Stimulated activated naive CD8-positive, alpha-beta T cell treated with anti-CD3 and anti-CD28 coated beads, Interleukin-15, Interleukin-2, amounts not matched to agents 100 U/mL and 50 U/mL, for 24 hours (primary cell): ENCODE measurements around the gene SAA4.
"Not testable (repeated sequence)": the region's sequence is repeated elsewhere in the genome, so short reads cannot be mapped to it uniquely, and the experiment has no call there.

Source experiments
- ATAC-seq: fragments of 150-1000 bp; cut with Tn5 transposase; one replicate; pipeline ENCODE4 v1.10.0; 2021
- DNase-seq: peaks from one replicate; pipeline ENCODE4 v3.0.0; 2021

The SAA4 gene

GRCh38 chr11:18246379-18247190 lies 10.0 kb upstream of the SAA4 start:
- peak; percentile 12 for DNase-seq
- peak; percentile 73 for ATAC-seq

- no peak for DNase-seq
- no peak for ATAC-seq
Observed at GRCh38 chr11:18245396-18245795, 8.8 kb upstream of the SAA4 start.

GRCh38 chr11:18243783-18244362 lies 7.3 kb upstream of the SAA4 start:
- ATAC-seq (no peak), DNase-seq (peak; percentile 67)

- no peak for ATAC-seq
- DNase-seq: no peak
Observed at GRCh38 chr11:18239655-18240054, 3.1 kb upstream of the SAA4 start.

- DNase-seq: no peak
- ATAC-seq: no peak
Observed at GRCh38 chr11:18235394-18236334, 938 bp downstream of the SAA4 start.

- no peak for ATAC-seq
- no peak for DNase-seq
Observed at GRCh38 chr11:18233912-18234311, 2.7 kb downstream of the SAA4 start.

- DNase-seq: no peak
- ATAC-seq: no peak
Observed at GRCh38 chr11:18230859-18231258, 5.7 kb downstream of the SAA4 start.

- no peak for DNase-seq
Observed at GRCh38 chr11:18229501-18229900, 7.1 kb downstream of the SAA4 start.

GRCh38 chr11:18225913-18226312 lies 10.7 kb downstream of the SAA4 start:
- ATAC-seq (no peak), DNase-seq (no peak)

More at GRCh38 chr11:18229501-18229900, 7.1 kb downstream of the SAA4 start:
- no peak for ATAC-seq

- DNase-seq (no peak), ATAC-seq (no peak)
Observed at GRCh38 chr11:18223591-18224387, 12.8 kb downstream of the SAA4 start.

- ATAC-seq (no peak), DNase-seq (no peak)
Observed at GRCh38 chr11:18222814-18223421, 13.7 kb downstream of the SAA4 start.

- DNase-seq: no peak
- ATAC-seq: no peak
Observed at GRCh38 chr11:18221274-18221876, 15.2 kb downstream of the SAA4 start.

- no peak for ATAC-seq
Observed at GRCh38 chr11:18209058-18209457, 27.5 kb downstream of the SAA4 start.

GRCh38 chr11:18204771-18205170 lies 31.8 kb downstream of the SAA4 start:
- DNase-seq (no peak), ATAC-seq (no peak)

More at GRCh38 chr11:18209058-18209457, 27.5 kb downstream of the SAA4 start:
- DNase-seq: no peak

GRCh38 chr11:18204220-18204619 lies 32.4 kb downstream of the SAA4 start:
- ATAC-seq (no peak), DNase-seq (no peak)

- ATAC-seq (peak; percentile 63), DNase-seq (peak; percentile 11)
Observed at GRCh38 chr11:18203723-18204122, 32.9 kb downstream of the SAA4 start.

GRCh38 chr11:18197738-18198137 lies 38.9 kb downstream of the SAA4 start:
- DNase-seq, ATAC-seq: not testable (repeated sequence)

- DNase-seq (no peak), ATAC-seq (no peak)
Observed at GRCh38 chr11:18196532-18196931, 40.1 kb downstream of the SAA4 start.

- no peak for DNase-seq
- no peak for ATAC-seq
Observed at GRCh38 chr11:18193010-18193409, 43.6 kb downstream of the SAA4 start.

GRCh38 chr11:18191376-18191775 lies 45.2 kb downstream of the SAA4 start:
- DNase-seq (no peak), ATAC-seq (no peak)
